ENCODE measurements around the gene SAMMSON.

SAMMSON gene

DNA sequence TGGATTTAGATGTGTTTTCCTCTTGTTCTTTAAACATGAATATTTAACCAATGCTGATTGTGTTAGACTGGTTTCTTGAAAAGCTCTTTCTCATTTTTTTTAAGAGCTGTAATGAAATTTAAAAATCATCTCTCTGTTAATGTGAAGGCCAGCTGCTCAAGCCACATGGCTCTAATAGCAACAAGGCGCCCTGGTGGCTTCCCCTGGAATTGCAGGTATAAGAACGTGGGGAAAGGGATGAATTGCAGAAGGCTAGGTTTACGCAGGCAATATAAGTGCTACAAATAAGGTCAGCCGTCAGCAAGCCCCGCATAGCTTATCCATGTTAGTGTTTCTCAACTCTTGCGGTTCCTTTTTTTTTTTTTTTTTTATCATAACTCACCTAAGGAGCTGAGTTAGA is 108.5 kb downstream of the SAMMSON start:
- Histone ChIP-seq H4K20me1 (ENCODE audit: insufficient read depth) (no peaks in the 10 kb centered on the region), H3K4me3 (IDR thresholded peaks at IDR 0.05; ENCODE audit: insufficient read depth, low read depth, low read length) (no peak overlapping the region), H3K79me2 (ENCODE audit: insufficient read depth, low read depth) (no peaks in the 10 kb centered on the region)

DNA sequence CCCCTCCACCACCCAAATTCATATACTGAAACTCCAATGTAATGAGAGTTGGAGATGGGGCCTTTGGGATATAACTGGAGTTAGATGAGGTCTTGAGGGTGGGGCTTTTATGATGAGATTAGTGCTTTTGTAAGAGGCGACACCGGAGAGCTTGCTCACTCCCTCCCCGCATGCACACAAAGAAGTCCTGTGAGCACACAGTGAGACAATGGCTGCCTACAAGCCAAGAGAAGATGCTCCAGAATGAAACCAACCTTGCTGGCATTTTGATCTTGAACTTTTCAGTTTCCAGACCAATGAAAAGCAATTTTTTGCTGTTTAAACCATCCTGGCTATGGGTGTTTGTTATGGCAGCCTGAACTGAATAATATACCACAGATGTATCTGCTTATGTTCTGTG is 109.0 kb downstream of the SAMMSON start:
- Histone ChIP-seq H3K4me3 (IDR thresholded peaks at IDR 0.05; ENCODE audit: insufficient read depth, low read depth, low read length) (no peak overlapping the region), H3K9ac (no peak overlapping the region), H3K27ac (no peak overlapping the region), H2AFZ (ENCODE audit: low read depth) (no peak overlapping the region), H3K4me1 (ENCODE audit: low read depth, poor library complexity, severe bottlenecking) (no peaks in the 10 kb centered on the region), H4K20me1 (ENCODE audit: insufficient read depth) (no peaks in the 10 kb centered on the region), H3K27me3 (ENCODE audit: insufficient read depth, low read depth) (no peaks in the 10 kb centered on the region), H3K4me2 (no peak overlapping the region), H3K36me3 (ENCODE audit: insufficient read depth) (no peaks in the 10 kb centered on the region), H3K79me2 (ENCODE audit: insufficient read depth, low read depth) (no peaks in the 10 kb centered on the region)
- TF ChIP-seq, protein P1, sequence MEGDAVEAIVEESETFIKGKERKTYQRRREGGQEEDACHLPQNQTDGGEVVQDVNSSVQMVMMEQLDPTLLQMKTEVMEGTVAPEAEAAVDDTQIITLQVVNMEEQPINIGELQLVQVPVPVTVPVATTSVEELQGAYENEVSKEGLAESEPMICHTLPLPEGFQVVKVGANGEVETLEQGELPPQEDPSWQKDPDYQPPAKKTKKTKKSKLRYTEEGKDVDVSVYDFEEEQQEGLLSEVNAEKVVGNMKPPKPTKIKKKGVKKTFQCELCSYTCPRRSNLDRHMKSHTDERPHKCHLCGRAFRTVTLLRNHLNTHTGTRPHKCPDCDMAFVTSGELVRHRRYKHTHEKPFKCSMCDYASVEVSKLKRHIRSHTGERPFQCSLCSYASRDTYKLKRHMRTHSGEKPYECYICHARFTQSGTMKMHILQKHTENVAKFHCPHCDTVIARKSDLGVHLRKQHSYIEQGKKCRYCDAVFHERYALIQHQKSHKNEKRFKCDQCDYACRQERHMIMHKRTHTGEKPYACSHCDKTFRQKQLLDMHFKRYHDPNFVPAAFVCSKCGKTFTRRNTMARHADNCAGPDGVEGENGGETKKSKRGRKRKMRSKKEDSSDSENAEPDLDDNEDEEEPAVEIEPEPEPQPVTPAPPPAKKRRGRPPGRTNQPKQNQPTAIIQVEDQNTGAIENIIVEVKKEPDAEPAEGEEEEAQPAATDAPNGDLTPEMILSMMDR (conservative IDR thresholded peaks at IDR 0.05; ENCODE audit: low read depth, low read length), result no peak

More for the DNA sequence above, 108.5 kb downstream of the SAMMSON start:
- TF ChIP-seq, protein P1 (conservative IDR thresholded peaks at IDR 0.05; ENCODE audit: low read depth, low read length), result peak; percentile 39
- H3K9ac ChIP-seq, result no peak overlapping the region
- no peak overlapping the region for H2AFZ ChIP-seq (ENCODE audit: low read depth)
- H3K4me2 ChIP-seq, result no peak overlapping the region
- H3K27me3 ChIP-seq (ENCODE audit: insufficient read depth, low read depth), result no peaks in the 10 kb centered on the region
- no peak overlapping the region for H3K27ac ChIP-seq
- H3K36me3 ChIP-seq (ENCODE audit: insufficient read depth), result no peaks in the 10 kb centered on the region
- no peaks in the 10 kb centered on the region for H3K4me1 ChIP-seq (ENCODE audit: low read depth, poor library complexity, severe bottlenecking)

DNA sequence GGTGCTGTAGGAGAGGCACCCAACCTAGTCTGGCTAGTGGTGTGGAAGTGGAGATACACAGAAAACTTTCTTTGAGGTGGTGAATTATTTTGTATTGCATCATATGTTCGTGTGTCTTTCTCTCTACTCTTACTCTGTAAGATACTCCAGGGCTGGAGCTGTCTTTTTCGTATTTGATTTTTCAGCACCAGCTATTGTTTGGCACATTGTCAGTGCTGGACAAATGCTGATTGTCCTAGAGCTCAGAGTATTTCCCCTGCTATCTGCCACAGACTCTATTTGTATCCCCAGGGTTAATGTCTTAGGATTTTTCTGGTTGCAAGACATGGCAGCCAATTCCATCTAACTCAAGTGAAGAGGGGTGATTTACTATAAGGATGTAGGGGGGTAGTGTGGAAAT is 110.5 kb downstream of the SAMMSON start:
- no peak overlapping the region for H3K9ac ChIP-seq
- no peak overlapping the region for H2AFZ ChIP-seq (ENCODE audit: low read depth)
- H3K36me3 ChIP-seq (ENCODE audit: insufficient read depth), result no peaks in the 10 kb centered on the region
- H3K27me3 ChIP-seq (ENCODE audit: insufficient read depth, low read depth), result no peaks in the 10 kb centered on the region
- no peaks in the 10 kb centered on the region for H3K79me2 ChIP-seq (ENCODE audit: insufficient read depth, low read depth)
- H3K4me3 ChIP-seq (IDR thresholded peaks at IDR 0.05; ENCODE audit: insufficient read depth, low read depth, low read length), result no peak overlapping the region
- no peak overlapping the region for H3K27ac ChIP-seq
- H4K20me1 ChIP-seq (ENCODE audit: insufficient read depth), result no peaks in the 10 kb centered on the region
- no peaks in the 10 kb centered on the region for H3K4me1 ChIP-seq (ENCODE audit: low read depth, poor library complexity, severe bottlenecking)
- no peak overlapping the region for H3K4me2 ChIP-seq
- TF ChIP-seq, protein P1 (conservative IDR thresholded peaks at IDR 0.05; ENCODE audit: low read depth, low read length), result no peak

DNA sequence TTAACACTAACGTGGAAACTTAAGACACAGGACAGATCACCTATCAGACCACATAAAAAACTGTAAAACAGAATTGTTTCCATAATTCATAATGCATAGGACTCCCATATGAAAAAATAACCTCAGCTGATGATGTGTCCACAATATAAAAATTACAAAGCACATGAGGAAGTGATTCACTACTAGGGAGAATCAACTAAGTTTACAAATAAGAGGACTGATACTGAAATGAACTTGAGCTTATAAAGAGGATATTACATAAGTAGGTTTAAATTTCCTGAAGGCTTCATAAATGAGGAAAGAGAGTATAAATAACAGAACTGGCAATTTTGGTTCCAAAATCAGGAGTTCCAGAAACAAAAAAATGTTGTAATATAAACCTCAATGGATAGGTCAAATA is 111.9 kb downstream of the SAMMSON start:
- Histone ChIP-seq H3K4me1 (ENCODE audit: low read depth, poor library complexity, severe bottlenecking) (no peaks in the 10 kb centered on the region), H3K4me3 (IDR thresholded peaks at IDR 0.05; ENCODE audit: insufficient read depth, low read depth, low read length) (no peak overlapping the region), H3K36me3 (ENCODE audit: insufficient read depth) (no peaks in the 10 kb centered on the region), H4K20me1 (ENCODE audit: insufficient read depth) (no peaks in the 10 kb centered on the region), H3K4me2 (no peak overlapping the region), H3K27ac (no peak overlapping the region), H3K27me3 (ENCODE audit: insufficient read depth, low read depth) (no peaks in the 10 kb centered on the region), H3K9ac (no peak overlapping the region), H2AFZ (ENCODE audit: low read depth) (no peak overlapping the region), H3K79me2 (ENCODE audit: insufficient read depth, low read depth) (no peaks in the 10 kb centered on the region)
- TF ChIP-seq, protein P1 (conservative IDR thresholded peaks at IDR 0.05; ENCODE audit: low read depth, low read length), result no peak

Data from KMS-11 (cell line).